ENCODE results near the gene TMEM17. TPM values are rescaled to one million over a fixed set of nuclear protein-coding genes. Genes with fewer than 3 reads are reported as not detected.

TMEM17 gene
- polyA plus RNA-seq, 2 of the 4 experiments (the other 2 are of a cell fraction): 5.2 to 10.2 TPM

DNA sequence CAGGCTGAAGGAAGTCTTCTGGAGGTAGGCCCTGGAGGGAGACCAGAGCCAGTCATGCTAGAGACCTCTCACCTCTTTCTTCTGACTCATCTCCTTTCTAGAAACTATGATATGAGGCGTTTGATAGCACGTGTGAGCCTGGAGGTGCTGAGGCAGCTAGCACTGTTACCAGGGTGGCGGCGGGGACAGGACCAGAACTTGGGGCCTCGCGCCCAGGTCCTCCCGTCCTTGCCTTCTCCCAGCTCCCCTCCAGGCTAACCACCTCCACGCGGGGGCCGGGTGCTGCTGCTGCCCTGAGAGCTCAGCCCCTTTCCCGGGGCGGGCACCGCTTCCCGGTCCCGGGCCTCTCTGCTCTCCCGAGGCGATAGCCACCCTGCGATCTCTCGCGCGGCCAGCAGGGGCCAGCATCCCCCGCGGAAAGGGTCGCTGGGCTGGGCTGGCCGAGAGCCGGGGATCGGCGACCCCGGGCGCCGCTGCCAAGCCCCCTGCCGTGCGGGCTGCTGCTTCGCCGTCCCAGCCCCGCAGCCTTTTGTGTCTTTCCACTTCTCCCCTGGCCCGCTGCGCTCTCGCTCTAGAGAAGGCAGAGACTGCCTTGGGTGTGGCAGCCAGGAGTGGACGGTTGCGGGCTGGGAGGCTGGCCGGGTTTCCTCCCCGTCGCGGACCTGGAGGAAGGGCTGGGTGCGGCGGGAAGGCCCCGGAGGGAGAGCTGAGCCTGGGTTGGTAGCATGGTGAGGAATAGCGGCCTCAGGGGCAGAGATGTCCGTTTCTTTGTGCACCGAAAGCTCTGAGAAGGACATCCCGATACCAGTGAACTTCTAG, 49.1 kb downstream of the TMEM17 start (continued):
- TF ChIP-seq, protein P1, sequence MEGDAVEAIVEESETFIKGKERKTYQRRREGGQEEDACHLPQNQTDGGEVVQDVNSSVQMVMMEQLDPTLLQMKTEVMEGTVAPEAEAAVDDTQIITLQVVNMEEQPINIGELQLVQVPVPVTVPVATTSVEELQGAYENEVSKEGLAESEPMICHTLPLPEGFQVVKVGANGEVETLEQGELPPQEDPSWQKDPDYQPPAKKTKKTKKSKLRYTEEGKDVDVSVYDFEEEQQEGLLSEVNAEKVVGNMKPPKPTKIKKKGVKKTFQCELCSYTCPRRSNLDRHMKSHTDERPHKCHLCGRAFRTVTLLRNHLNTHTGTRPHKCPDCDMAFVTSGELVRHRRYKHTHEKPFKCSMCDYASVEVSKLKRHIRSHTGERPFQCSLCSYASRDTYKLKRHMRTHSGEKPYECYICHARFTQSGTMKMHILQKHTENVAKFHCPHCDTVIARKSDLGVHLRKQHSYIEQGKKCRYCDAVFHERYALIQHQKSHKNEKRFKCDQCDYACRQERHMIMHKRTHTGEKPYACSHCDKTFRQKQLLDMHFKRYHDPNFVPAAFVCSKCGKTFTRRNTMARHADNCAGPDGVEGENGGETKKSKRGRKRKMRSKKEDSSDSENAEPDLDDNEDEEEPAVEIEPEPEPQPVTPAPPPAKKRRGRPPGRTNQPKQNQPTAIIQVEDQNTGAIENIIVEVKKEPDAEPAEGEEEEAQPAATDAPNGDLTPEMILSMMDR (IDR thresholded peaks at IDR 0.05): peak; percentile 99
- TF ChIP-seq CBX8 (IDR thresholded peaks at IDR 0.05) (no peak), TFCP2L1 (CRISPR knock-in tag; IDR thresholded peaks at IDR 0.05) (0 out of 2 replicates have a peak, but pooled peaks have one; percentile 73), JUNB (IDR thresholded peaks at IDR 0.05) (no peak), KDM1A (IDR thresholded peaks at IDR 0.05; ENCODE audit: low read depth) (no peak), RAD21 (conservative IDR thresholded peaks at IDR 0.05 in 1 of 2, IDR thresholded peaks at IDR 0.05 in 1 of 2) (peak; percentile 97 to 100), EHF (CRISPR knock-in tag; IDR thresholded peaks at IDR 0.05) (no peak), HOXB5 (CRISPR knock-in tag; IDR thresholded peaks at IDR 0.05) (peak; percentile 8; the same call in 1 of the 2 replicates), MAFK (IDR thresholded peaks at IDR 0.05; ENCODE audit: partially characterized antibody) (peak; percentile 49), BHLHE40 (IDR thresholded peaks at IDR 0.05; ENCODE audit: low read depth, low read length) (no peak), ZFP36 (IDR thresholded peaks at IDR 0.05; ENCODE audit: borderline replicate concordance, partially characterized antibody) (peak; percentile 52), CEBPB (IDR thresholded peaks at IDR 0.05) (no peak), FOSL2 (IDR thresholded peaks at IDR 0.05) (no peak), FOSL2 (CRISPR knock-in tag; IDR thresholded peaks at IDR 0.05) (peak; percentile 27), ZC3H11A (IDR thresholded peaks at IDR 0.05) (no peak), EHMT2 (IDR thresholded peaks at IDR 0.05; ENCODE audit: low read depth) (no peak)
- TF ChIP-seq, protein P2, sequence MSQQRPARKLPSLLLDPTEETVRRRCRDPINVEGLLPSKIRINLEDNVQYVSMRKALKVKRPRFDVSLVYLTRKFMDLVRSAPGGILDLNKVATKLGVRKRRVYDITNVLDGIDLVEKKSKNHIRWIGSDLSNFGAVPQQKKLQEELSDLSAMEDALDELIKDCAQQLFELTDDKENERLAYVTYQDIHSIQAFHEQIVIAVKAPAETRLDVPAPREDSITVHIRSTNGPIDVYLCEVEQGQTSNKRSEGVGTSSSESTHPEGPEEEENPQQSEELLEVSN (IDR thresholded peaks at IDR 0.05; ENCODE audit: borderline replicate concordance, low read depth): peak; percentile 64
- TF ChIP-seq, protein P3, sequence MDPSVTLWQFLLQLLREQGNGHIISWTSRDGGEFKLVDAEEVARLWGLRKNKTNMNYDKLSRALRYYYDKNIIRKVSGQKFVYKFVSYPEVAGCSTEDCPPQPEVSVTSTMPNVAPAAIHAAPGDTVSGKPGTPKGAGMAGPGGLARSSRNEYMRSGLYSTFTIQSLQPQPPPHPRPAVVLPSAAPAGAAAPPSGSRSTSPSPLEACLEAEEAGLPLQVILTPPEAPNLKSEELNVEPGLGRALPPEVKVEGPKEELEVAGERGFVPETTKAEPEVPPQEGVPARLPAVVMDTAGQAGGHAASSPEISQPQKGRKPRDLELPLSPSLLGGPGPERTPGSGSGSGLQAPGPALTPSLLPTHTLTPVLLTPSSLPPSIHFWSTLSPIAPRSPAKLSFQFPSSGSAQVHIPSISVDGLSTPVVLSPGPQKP (IDR thresholded peaks at IDR 0.05; ENCODE audit: low read depth, low read length): no peak

DNA sequence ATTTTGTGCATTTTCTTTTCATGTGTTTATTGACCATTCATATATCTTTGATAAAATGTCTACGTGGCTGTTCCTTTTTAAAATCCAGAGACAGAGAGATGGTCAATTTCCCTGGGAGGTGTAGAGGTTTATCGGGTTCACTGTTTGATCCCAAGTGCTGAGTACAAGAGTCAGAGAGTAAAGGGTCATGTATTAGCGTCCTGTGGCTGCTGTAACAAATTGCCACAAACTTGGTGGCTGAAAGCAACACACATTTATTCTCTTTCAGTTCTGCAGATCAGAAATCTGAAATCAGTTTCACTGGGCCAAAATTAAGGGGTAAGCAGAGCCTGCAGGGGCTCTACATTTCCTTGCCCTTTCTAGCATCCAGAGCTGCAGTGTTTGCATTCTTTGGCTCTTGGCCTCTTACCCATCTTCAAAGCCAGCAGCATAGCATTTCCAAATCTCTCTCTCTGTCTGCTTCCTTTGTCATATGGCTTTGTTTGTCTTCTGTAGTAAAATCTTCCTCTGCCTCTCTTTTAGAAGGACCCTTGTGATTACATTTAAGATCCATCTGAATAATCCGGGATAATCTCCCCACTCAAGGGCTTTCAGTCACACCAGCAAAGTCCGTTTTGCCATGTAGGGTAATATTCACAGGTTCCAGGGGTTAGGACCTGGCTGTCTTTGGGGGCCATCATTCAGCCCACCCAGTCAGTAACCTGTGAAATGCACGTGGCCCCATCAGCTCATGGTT, 49.9 kb downstream of the TMEM17 start:
- DNase-seq (ENCODE audit: low read depth in 1 of 2, low spot score in 1 of 2) (no peak), ATAC-seq (no peak), FAIRE-seq (no peak)
- POLR2A ChIA-PET: interaction anchor here (1.7 to 2.4 kb wide), 5 partner anchors 50 to 319 kb away, joined by 12 to 22 read pairs (median 12); partner anchors contain the start of genes EHBP1 and TMEM17
- H3K4me2 ChIP-seq: peak overlapping the region; percentile 84
- no peaks in the 10 kb centered on the region for H3K9me3 ChIP-seq
- CTCF ChIA-PET: interaction anchor here (0.6 to 14.3 kb wide), 84 partner anchors 11 to 1389 kb away, joined by 3 to 318 read pairs (median 5); partner anchors contain the start of genes EHBP1 and TMEM17
- peaks cover 34% of the 10 kb centered on the region for H3K4me1 ChIP-seq
- WGBS (ENCODE audit: missing lambda C conversion rate): 89% methylated on average over 6 of the region's 6 CpGs
- TF ChIP-seq ZNF302 (CRISPR knock-in tag; IDR thresholded peaks at IDR 0.05) (0 out of 2 replicates have a peak, but pooled peaks have one; percentile 39), POLR2A (IDR thresholded peaks at IDR 0.05; ENCODE audit: low read length) (no peak)
- peak overlapping the region; percentile 95 to 99 for H3K27ac ChIP-seq
- H3K4me3 ChIP-seq: no peak overlapping the region

DNA sequence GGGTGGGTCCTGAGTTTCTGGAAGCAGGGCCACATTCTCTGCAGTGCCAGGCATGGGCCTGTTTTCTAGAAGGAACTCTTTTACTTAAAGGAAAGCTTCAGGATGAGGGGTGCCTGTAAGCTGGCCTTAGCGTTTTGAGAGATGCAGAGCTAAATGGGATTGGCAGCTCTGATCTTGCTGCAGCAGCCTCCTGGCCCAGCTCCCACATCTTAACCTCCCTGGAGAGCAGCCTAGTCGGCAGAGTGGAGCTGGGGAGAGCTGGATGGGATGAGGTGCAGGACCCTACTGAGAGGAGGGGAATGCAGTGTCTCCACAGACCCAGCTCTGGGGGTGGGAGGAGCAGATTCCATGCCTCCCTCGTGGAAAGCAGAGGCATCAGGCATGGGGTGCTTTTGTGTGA, 52.0 kb downstream of the TMEM17 start:
- Histone ChIP-seq H3K9me3 (no peaks in the 10 kb centered on the region), H3K27ac (peak overlapping the region in 1 of 2 experiments; percentile 61; a peak in 4 of 6 replicates), H3K4me2 (no peak overlapping the region), H3K4me1 (peaks cover 33% of the 10 kb centered on the region), H3K4me3 (no peak overlapping the region)
- ChIA-PET POLR2A (no interaction called here), CTCF (interaction anchor here (0.6 to 14.3 kb wide), 5 partner anchors 10 to 466 kb away, joined by 3 to 318 read pairs (median 3); no protein-coding TSS in a partner anchor)
- no peak for TF ChIP-seq KDM5A (IDR thresholded peaks at IDR 0.05)
- TF ChIP-seq RARB (CRISPR knock-in tag; IDR thresholded peaks at IDR 0.05): no peak
- TF ChIP-seq POLR2AphosphoS2 (conservative IDR thresholded peaks at IDR 0.05; ENCODE audit: low read length): no peak
- DNase-seq (ENCODE audit: low read depth in 1 of 2, low spot score in 1 of 2): no peak
- WGBS (ENCODE audit: missing lambda C conversion rate): 73% methylated on average over 3 of the region's 3 CpGs
- no peak for ATAC-seq
- FAIRE-seq: no peak
